ENCODE measurements around the gene LRRK1.

DNA sequence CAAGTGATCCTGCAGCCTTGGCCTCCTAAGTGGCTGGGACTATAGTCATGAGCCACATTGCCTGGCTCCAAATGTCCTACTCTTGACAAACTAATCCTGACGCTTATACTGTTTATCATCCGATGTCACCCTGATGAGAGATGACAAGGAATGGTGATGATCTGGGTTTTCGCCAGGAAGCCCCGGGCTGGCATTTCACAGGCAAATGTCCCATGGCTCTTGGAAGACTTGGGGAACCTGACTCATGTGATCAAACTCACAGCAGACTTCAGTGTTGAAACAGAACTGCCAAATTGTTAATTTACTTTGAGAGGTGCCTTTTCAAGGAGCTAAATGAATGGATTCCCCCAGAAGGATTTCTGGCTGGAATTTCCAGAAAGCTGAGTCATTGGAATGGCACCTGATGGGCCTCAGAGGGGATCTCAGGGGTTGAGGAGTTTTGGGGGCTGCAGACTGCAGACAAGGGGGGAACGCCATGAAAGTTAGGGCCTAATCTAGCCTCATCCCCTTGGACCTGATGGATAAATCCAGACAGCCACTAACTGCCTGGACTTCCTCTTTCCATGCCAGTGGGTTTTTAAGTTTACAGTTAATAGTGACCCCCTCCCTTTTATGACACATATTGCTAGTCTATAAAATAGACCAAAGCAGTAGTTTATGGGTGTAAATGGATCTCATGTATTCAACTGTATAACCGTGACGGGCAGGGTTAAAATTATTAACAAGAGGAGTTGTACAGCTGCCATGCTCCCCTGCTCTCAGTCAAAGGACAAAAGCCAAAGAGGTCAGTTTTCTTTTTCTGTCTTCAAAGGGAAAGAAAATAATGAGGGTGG is 186.1 kb downstream of the LRRK1 start:
- no peak for TF ChIP-seq CTCF (IDR thresholded peaks at IDR 0.05; ENCODE audit: borderline replicate concordance, extremely low read depth, low read length, poor library complexity, severe bottlenecking)
- TF ChIP-seq EZH2 (IDR thresholded peaks at IDR 0.05; ENCODE audit: borderline replicate concordance, low read depth, low read length, severe bottlenecking), result no peak
